ENCODE measurements around the gene APBA2. TPM values are rescaled to one million over a fixed set of nuclear protein-coding genes. Genes with fewer than 3 reads are reported as not detected.

Gene APBA2
- total RNA-seq, 2 experiments from 2014 or later: not detected

- no TSS peak for BruUV-seq (replicated peaks)
- no peak overlapping the region for H2AFZ ChIP-seq (ENCODE audit: low read length)
- H3K36me3 ChIP-seq (ENCODE audit: insufficient read depth, low read length): no peaks in the 10 kb centered on the region
- no peak for DNase-seq (ENCODE audit: low spot score)
- H3K4me2 ChIP-seq (ENCODE audit: low read length): no peak overlapping the region
- H3K4me1 ChIP-seq (ENCODE audit: insufficient read depth, low read length, poor library complexity, severe bottlenecking): no peaks in the 10 kb centered on the region
- TF ChIP-seq CTCF (conservative IDR thresholded peaks at IDR 0.05; ENCODE audit: low read length) (no peak), EZH2phosphoT487 (IDR thresholded peaks at IDR 0.05; ENCODE audit: borderline replicate concordance, low read depth, low read length) (no peak)
- H3K4me3 ChIP-seq (ENCODE audit: low read depth, low read length, poor library complexity, severe bottlenecking): no peak overlapping the region
- H3K79me2 ChIP-seq (ENCODE audit: insufficient read depth, low read depth, low read length): no peaks in the 10 kb centered on the region
- no peak overlapping the region for H3K27ac ChIP-seq (ENCODE audit: low read depth, low read length, poor library complexity, severe bottlenecking)
- no peaks in the 10 kb centered on the region for H4K20me1 ChIP-seq (ENCODE audit: insufficient read depth, low read length)
- CTCF ChIA-PET (ENCODE audit: unreplicated experiment): no interaction called here
- intact Hi-C loops (cut with micrococcal nuclease; ENCODE audit: unreplicated experiment): loop anchor here (10.0 kb wide), 1 partner anchor 132 kb away; the partner anchor contains the start of gene NSMCE3
- H3K9me2 ChIP-seq (ENCODE audit: insufficient read depth, low read length): no peaks in the 10 kb centered on the region
- POLR2A ChIA-PET: no interaction called here
- H3K9me3 ChIP-seq (ENCODE audit: low read length): no peaks in the 10 kb centered on the region
These were observed 247.0 kb downstream of the APBA2 start for GRCh38 chr15:29132735-29133181.

GRCh38 chr15:29133321-29133720 is 247.5 kb downstream of the APBA2 start:
- BruUV-seq (replicated peaks): no TSS peak
- H3K4me2 ChIP-seq (ENCODE audit: low read length): no peak overlapping the region
- H3K27ac ChIP-seq (ENCODE audit: low read depth, low read length, poor library complexity, severe bottlenecking): no peak overlapping the region
- intact Hi-C loops (cut with micrococcal nuclease; ENCODE audit: unreplicated experiment): loop anchor here (10.0 kb wide), 1 partner anchor 131 kb away; the partner anchor contains the start of gene NSMCE3
- H3K9me3 ChIP-seq (ENCODE audit: low read length): no peaks in the 10 kb centered on the region
- no peaks in the 10 kb centered on the region for H3K36me3 ChIP-seq (ENCODE audit: insufficient read depth, low read length)
- TF ChIP-seq CTCF (conservative IDR thresholded peaks at IDR 0.05; ENCODE audit: low read length) (no peak), EZH2phosphoT487 (IDR thresholded peaks at IDR 0.05; ENCODE audit: borderline replicate concordance, low read depth, low read length) (no peak)
- H3K9me2 ChIP-seq (ENCODE audit: insufficient read depth, low read length): no peaks in the 10 kb centered on the region
- DNase-seq (ENCODE audit: low spot score): no peak
- CTCF ChIA-PET (ENCODE audit: unreplicated experiment): no interaction called here
- no peaks in the 10 kb centered on the region for H4K20me1 ChIP-seq (ENCODE audit: insufficient read depth, low read length)
- H3K4me1 ChIP-seq (ENCODE audit: insufficient read depth, low read length, poor library complexity, severe bottlenecking): no peaks in the 10 kb centered on the region
- no peak overlapping the region for H2AFZ ChIP-seq (ENCODE audit: low read length)
- POLR2A ChIA-PET: no interaction called here
- no peak overlapping the region for H3K4me3 ChIP-seq (ENCODE audit: low read depth, low read length, poor library complexity, severe bottlenecking)
- no peaks in the 10 kb centered on the region for H3K79me2 ChIP-seq (ENCODE audit: insufficient read depth, low read depth, low read length)

- Histone ChIP-seq H3K9me2 (ENCODE audit: insufficient read depth, low read length) (no peaks in the 10 kb centered on the region), H4K20me1 (ENCODE audit: insufficient read depth, low read length) (no peaks in the 10 kb centered on the region), H3K36me3 (ENCODE audit: insufficient read depth, low read length) (no peaks in the 10 kb centered on the region), H3K9me3 (ENCODE audit: low read length) (no peaks in the 10 kb centered on the region), H3K4me3 (ENCODE audit: low read depth, low read length, poor library complexity, severe bottlenecking) (no peak overlapping the region), H3K4me1 (ENCODE audit: insufficient read depth, low read length, poor library complexity, severe bottlenecking) (no peaks in the 10 kb centered on the region), H3K79me2 (ENCODE audit: insufficient read depth, low read depth, low read length) (no peaks in the 10 kb centered on the region), H3K27ac (ENCODE audit: low read depth, low read length, poor library complexity, severe bottlenecking) (no peak overlapping the region), H3K4me2 (ENCODE audit: low read length) (no peak overlapping the region), H2AFZ (ENCODE audit: low read length) (no peak overlapping the region)
- no peak for DNase-seq (ENCODE audit: low spot score)
- ChIA-PET POLR2A (no interaction called here), CTCF (ENCODE audit: unreplicated experiment) (no interaction called here)
- TF ChIP-seq EZH2phosphoT487 (IDR thresholded peaks at IDR 0.05; ENCODE audit: borderline replicate concordance, low read depth, low read length) (no peak), CTCF (conservative IDR thresholded peaks at IDR 0.05; ENCODE audit: low read length) (no peak)
- BruUV-seq (replicated peaks): no TSS peak
- intact Hi-C loops (cut with micrococcal nuclease; ENCODE audit: unreplicated experiment): loop anchor here (10.0 kb wide), 1 partner anchor 131 kb away; the partner anchor contains the start of gene NSMCE3
These were observed 248.0 kb downstream of the APBA2 start for GRCh38 chr15:29133791-29134190.

Measured in OCI-LY7 (cell line).